ENCODE results near the gene FAM131C.
A peak's percentile ranks its signal among the peaks of the same experiment; 100 is the strongest.

FAM131C gene

DNA sequence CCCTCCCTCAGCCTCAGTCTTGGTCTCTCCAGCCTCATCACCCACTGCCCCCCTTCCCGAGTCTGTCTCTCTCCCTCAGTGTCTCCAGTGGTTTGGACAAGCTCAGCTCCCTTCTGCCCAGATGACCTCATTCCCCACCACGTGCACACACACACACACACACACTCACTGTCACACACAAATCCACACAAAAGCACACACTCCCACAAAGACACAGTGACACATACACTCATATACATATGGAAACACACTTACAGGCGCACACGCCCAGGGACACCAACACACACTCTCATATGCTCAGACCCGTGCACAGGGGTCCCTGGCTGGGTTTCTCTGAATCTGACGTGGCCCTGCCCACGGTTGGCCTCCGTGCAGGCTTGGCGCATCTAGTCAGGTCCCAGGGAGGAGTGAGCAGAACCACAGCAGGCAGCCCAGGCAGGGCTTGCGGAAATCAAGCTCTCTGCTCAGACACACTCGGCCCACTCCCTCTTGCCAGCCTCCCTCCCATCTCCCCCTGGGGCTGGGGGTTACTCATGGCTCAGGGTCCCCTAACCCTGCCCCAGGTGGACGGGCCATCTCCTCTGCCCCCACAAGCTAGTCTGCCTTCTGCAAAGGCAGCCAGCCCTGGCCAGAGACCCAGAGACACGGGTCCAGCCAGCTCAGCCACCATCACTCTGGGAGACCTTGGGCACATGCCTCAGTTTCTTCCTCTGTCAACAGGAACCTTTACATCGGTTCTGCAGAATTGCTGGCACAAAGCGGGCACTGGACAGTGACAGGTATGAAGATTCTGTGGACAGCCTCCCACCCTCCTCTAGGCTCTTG is 38.5 kb upstream of the FAM131C start (continued):
- TF ChIP-seq, protein P1, sequence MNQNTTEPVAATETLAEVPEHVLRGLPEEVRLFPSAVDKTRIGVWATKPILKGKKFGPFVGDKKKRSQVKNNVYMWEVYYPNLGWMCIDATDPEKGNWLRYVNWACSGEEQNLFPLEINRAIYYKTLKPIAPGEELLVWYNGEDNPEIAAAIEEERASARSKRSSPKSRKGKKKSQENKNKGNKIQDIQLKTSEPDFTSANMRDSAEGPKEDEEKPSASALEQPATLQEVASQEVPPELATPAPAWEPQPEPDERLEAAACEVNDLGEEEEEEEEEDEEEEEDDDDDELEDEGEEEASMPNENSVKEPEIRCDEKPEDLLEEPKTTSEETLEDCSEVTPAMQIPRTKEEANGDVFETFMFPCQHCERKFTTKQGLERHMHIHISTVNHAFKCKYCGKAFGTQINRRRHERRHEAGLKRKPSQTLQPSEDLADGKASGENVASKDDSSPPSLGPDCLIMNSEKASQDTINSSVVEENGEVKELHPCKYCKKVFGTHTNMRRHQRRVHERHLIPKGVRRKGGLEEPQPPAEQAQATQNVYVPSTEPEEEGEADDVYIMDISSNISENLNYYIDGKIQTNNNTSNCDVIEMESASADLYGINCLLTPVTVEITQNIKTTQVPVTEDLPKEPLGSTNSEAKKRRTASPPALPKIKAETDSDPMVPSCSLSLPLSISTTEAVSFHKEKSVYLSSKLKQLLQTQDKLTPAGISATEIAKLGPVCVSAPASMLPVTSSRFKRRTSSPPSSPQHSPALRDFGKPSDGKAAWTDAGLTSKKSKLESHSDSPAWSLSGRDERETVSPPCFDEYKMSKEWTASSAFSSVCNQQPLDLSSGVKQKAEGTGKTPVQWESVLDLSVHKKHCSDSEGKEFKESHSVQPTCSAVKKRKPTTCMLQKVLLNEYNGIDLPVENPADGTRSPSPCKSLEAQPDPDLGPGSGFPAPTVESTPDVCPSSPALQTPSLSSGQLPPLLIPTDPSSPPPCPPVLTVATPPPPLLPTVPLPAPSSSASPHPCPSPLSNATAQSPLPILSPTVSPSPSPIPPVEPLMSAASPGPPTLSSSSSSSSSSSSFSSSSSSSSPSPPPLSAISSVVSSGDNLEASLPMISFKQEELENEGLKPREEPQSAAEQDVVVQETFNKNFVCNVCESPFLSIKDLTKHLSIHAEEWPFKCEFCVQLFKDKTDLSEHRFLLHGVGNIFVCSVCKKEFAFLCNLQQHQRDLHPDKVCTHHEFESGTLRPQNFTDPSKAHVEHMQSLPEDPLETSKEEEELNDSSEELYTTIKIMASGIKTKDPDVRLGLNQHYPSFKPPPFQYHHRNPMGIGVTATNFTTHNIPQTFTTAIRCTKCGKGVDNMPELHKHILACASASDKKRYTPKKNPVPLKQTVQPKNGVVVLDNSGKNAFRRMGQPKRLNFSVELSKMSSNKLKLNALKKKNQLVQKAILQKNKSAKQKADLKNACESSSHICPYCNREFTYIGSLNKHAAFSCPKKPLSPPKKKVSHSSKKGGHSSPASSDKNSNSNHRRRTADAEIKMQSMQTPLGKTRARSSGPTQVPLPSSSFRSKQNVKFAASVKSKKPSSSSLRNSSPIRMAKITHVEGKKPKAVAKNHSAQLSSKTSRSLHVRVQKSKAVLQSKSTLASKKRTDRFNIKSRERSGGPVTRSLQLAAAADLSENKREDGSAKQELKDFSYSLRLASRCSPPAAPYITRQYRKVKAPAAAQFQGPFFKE (tag by site-specific recombination; IDR thresholded peaks at IDR 0.05; ENCODE audit: borderline replicate concordance), result no peak
- TF ChIP-seq ZNF558 (tag by site-specific recombination; IDR thresholded peaks at IDR 0.05) (no peak), ZNF48 (tag by site-specific recombination; IDR thresholded peaks at IDR 0.05) (no peak), ZNF837 (tag by site-specific recombination; IDR thresholded peaks at IDR 0.05) (no peak), ZNF274 (IDR thresholded peaks at IDR 0.05; ENCODE audit: low read length) (no peak), ZNF274 (tag by site-specific recombination; IDR thresholded peaks at IDR 0.05; ENCODE audit: borderline replicate concordance) (no peak), IKZF3 (tag by site-specific recombination; IDR thresholded peaks at IDR 0.05) (no peak), ZSCAN18 (tag by site-specific recombination; IDR thresholded peaks at IDR 0.05) (peak; percentile 73; the same call in 1 of the 2 replicates), ZNF140 (tag by site-specific recombination; IDR thresholded peaks at IDR 0.05) (no peak), MEIS1 (CRISPR knock-in tag; IDR thresholded peaks at IDR 0.05; ENCODE audit: borderline replicate concordance) (no peak), ZNF707 (tag by site-specific recombination; IDR thresholded peaks at IDR 0.05) (no peak), ZNF529 (tag by site-specific recombination; IDR thresholded peaks at IDR 0.05; ENCODE audit: insufficient replicate concordance) (no peak), ZNF391 (tag by site-specific recombination; IDR thresholded peaks at IDR 0.05; ENCODE audit: borderline replicate concordance, low read depth) (peak; percentile 35; the same call in 1 of the 2 replicates), HIC1 (tag by site-specific recombination; IDR thresholded peaks at IDR 0.05) (peak; percentile 88), PRDM1 (tag by site-specific recombination; IDR thresholded peaks at IDR 0.05) (no peak), ZNF654 (tag by site-specific recombination; IDR thresholded peaks at IDR 0.05; ENCODE audit: low read depth) (no peak), ZBTB6 (tag by site-specific recombination; IDR thresholded peaks at IDR 0.05) (no peak), ZNF785 (tag by site-specific recombination; IDR thresholded peaks at IDR 0.05) (peak; percentile 81; the same call in 1 of the 2 replicates), ZNF629 (tag by site-specific recombination; IDR thresholded peaks at IDR 0.05) (peak; percentile 83), ZNF16 (tag by site-specific recombination; IDR thresholded peaks at IDR 0.05; ENCODE audit: low read depth) (no peak), ZNF596 (tag by site-specific recombination; IDR thresholded peaks at IDR 0.05) (no peak), KLF17 (tag by site-specific recombination; IDR thresholded peaks at IDR 0.05) (peak; percentile 91), ZNF394 (tag by site-specific recombination; IDR thresholded peaks at IDR 0.05; ENCODE audit: borderline replicate concordance) (peak; percentile 42; the same call in 1 of the 2 replicates), ZNF366 (tag by site-specific recombination; conservative IDR thresholded peaks at IDR 0.05) (peak; percentile 89), ZNF133 (tag by site-specific recombination; IDR thresholded peaks at IDR 0.05) (peak; percentile 36)
- TF ChIP-seq, protein P2, sequence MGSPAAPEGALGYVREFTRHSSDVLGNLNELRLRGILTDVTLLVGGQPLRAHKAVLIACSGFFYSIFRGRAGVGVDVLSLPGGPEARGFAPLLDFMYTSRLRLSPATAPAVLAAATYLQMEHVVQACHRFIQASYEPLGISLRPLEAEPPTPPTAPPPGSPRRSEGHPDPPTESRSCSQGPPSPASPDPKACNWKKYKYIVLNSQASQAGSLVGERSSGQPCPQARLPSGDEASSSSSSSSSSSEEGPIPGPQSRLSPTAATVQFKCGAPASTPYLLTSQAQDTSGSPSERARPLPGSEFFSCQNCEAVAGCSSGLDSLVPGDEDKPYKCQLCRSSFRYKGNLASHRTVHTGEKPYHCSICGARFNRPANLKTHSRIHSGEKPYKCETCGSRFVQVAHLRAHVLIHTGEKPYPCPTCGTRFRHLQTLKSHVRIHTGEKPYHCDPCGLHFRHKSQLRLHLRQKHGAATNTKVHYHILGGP (tag by site-specific recombination; IDR thresholded peaks at IDR 0.05), result no peak; the same call in 1 of the 2 replicates
